ENCODE results near the gene HNRNPA1. TPM values are rescaled to one million over a fixed set of nuclear protein-coding genes. Genes with fewer than 3 reads are reported as not detected.

The HNRNPA1 gene
- total RNA-seq, 2 experiments from 2014 or later = 713 to 2,128 TPM

DNA sequence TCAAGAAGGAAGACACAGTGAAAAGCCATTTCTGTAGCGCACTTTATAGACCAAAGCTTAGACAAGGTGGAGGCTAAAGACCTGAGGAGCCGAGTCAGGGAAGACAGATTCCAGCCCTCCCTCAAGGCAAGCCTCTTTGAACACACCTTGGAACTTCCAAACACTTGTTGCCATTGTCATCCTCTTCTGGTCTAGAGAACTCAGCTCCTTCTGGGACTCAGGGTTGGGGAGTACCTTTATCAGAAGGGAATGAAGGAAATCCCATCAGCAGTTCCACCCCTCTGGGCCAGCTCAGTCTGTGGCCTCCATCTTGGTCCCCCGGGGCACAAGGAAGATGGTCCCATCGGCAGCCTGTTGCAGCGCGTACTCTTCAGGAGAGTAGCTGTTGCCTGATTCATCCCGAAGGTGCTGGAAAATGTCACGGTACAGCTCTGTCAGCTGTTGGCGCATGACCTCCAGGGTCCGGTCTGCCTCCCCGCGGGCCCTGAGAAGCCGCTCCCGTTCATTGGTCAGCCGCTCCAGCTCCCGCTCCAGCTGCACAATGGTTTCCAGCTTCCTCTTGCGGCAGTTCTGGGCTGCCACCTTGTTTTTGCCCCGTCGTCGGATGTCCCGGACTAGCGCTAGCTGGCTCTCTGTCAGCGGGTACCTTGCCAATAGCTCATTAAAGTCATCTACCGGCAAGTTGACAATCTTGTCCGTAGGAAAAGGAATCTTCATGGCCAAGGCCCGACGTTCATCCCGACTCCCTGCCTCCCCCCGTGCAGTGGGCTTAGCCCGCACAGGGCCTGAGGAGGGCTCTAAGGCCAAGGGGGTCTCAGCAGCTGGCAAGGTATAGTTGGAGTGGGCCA lies 11.8 kb downstream of the HNRNPA1 start:
- Histone ChIP-seq H3K9me2 (ENCODE audit: insufficient read depth, low read length) (no peaks in the 10 kb centered on the region), H4K20me1 (ENCODE audit: insufficient read depth, low read length) (peaks cover 5% of the 10 kb centered on the region; the same call in 1 of the 2 replicates), H3K9me3 (ENCODE audit: low read length) (no peaks in the 10 kb centered on the region), H3K79me2 (ENCODE audit: insufficient read depth, low read depth, low read length) (no peaks in the 10 kb centered on the region), H2AFZ (ENCODE audit: low read length) (no peak overlapping the region), H3K4me3 (ENCODE audit: low read depth, low read length, poor library complexity, severe bottlenecking) (no peak overlapping the region), H3K36me3 (ENCODE audit: insufficient read depth, low read length) (peaks cover 13% of the 10 kb centered on the region), H3K4me2 (ENCODE audit: low read length) (no peak overlapping the region), H3K4me1 (ENCODE audit: insufficient read depth, low read length, poor library complexity, severe bottlenecking) (peaks cover 3% of the 10 kb centered on the region), H3K27ac (ENCODE audit: low read depth, low read length, poor library complexity, severe bottlenecking) (no peak overlapping the region)
- ChIA-PET CTCF (ENCODE audit: unreplicated experiment) (interaction anchor here (0.6 to 1.8 kb wide), 5 partner anchors 9 to 87 kb away, joined by 3 to 6 read pairs (median 5); partner anchors contain the start of genes COPZ1 and HNRNPA1), POLR2A (interaction anchor here (0.7 to 1.9 kb wide), 5 partner anchors 9 to 300 kb away, joined by 3 to 5 read pairs (median 3); partner anchors contain the start of gene HNRNPA1)
- intact Hi-C loops (cut with micrococcal nuclease; ENCODE audit: unreplicated experiment) = no loop called here
- no TSS peak for BruUV-seq (replicated peaks)
- no peak for DNase-seq (ENCODE audit: low spot score)
- TF ChIP-seq, protein P1, sequence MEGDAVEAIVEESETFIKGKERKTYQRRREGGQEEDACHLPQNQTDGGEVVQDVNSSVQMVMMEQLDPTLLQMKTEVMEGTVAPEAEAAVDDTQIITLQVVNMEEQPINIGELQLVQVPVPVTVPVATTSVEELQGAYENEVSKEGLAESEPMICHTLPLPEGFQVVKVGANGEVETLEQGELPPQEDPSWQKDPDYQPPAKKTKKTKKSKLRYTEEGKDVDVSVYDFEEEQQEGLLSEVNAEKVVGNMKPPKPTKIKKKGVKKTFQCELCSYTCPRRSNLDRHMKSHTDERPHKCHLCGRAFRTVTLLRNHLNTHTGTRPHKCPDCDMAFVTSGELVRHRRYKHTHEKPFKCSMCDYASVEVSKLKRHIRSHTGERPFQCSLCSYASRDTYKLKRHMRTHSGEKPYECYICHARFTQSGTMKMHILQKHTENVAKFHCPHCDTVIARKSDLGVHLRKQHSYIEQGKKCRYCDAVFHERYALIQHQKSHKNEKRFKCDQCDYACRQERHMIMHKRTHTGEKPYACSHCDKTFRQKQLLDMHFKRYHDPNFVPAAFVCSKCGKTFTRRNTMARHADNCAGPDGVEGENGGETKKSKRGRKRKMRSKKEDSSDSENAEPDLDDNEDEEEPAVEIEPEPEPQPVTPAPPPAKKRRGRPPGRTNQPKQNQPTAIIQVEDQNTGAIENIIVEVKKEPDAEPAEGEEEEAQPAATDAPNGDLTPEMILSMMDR (conservative IDR thresholded peaks at IDR 0.05; ENCODE audit: low read length) = no peak
- no peak for TF ChIP-seq EZH2phosphoT487 (IDR thresholded peaks at IDR 0.05; ENCODE audit: borderline replicate concordance, low read depth, low read length)

DNA sequence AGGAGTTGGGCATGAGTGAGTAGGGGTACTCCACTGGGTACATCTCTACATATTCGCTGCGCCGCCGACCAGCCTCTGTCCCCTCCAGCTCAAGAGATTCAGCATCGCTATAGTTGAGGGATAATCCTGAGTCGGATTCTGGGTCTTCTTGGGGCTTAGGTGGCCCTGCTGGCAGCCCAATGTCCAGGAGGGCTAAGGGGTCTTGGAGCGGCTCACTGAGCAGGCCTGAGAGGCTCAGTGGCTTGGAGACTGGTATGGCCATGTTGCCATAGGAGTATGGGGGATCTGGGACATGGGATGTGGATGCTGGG lies 12.4 kb downstream of the HNRNPA1 start:
- no TSS peak for BruUV-seq (replicated peaks)
- no peaks in the 10 kb centered on the region; the same call in 1 of the 2 replicates for H4K20me1 ChIP-seq (ENCODE audit: insufficient read depth, low read length)
- CTCF ChIA-PET (ENCODE audit: unreplicated experiment) = interaction anchor here (1.3 to 1.8 kb wide), 4 partner anchors 9 to 34 kb away, joined by 3 to 6 read pairs (median 4); partner anchors contain the start of genes COPZ1 and HNRNPA1
- H3K4me2 ChIP-seq (ENCODE audit: low read length) = no peak overlapping the region
- peaks cover 7% of the 10 kb centered on the region for H3K36me3 ChIP-seq (ENCODE audit: insufficient read depth, low read length)
- intact Hi-C loops (cut with micrococcal nuclease; ENCODE audit: unreplicated experiment) = no loop called here
- TF ChIP-seq, protein P1 (conservative IDR thresholded peaks at IDR 0.05; ENCODE audit: low read length) = no peak
- no peak for TF ChIP-seq EZH2phosphoT487 (IDR thresholded peaks at IDR 0.05; ENCODE audit: borderline replicate concordance, low read depth, low read length)
- no peaks in the 10 kb centered on the region for H3K79me2 ChIP-seq (ENCODE audit: insufficient read depth, low read depth, low read length)
- H3K9me3 ChIP-seq (ENCODE audit: low read length) = no peaks in the 10 kb centered on the region
- no peak for DNase-seq (ENCODE audit: low spot score)
- H3K27ac ChIP-seq (ENCODE audit: low read depth, low read length, poor library complexity, severe bottlenecking) = no peak overlapping the region
- no peak overlapping the region for H2AFZ ChIP-seq (ENCODE audit: low read length)
- H3K9me2 ChIP-seq (ENCODE audit: insufficient read depth, low read length) = no peaks in the 10 kb centered on the region
- H3K4me3 ChIP-seq (ENCODE audit: low read depth, low read length, poor library complexity, severe bottlenecking) = no peak overlapping the region
- no peaks in the 10 kb centered on the region for H3K4me1 ChIP-seq (ENCODE audit: insufficient read depth, low read length, poor library complexity, severe bottlenecking)
- POLR2A ChIA-PET = interaction anchor here (0.7 to 1.9 kb wide), 7 partner anchors 9 to 78 kb away, joined by 3 to 6 read pairs (median 3); partner anchors contain the start of gene HNRNPA1

All from OCI-LY7 (cell line).